Esophagus (tissue), 2 donors: Measurements from ENCODE around the gene UGT3A1. TPM values are rescaled to one million over a fixed set of nuclear protein-coding genes. Genes with fewer than 3 reads are reported as not detected.
"Not testable (repeated sequence)": the region's sequence is repeated elsewhere in the genome, so short reads cannot be mapped to it uniquely, and the experiment has no call there.

Source experiments
- H3K27ac ChIP-seq, 2 donors: one replicate each; pipeline ENCODE4 v1.5.1; 2013; ENCODE audit warnings: low read depth in 2 of 2, mild to moderate bottlenecking in 2 of 2, inconsistent platforms in 1 of 2, low read length in 1 of 2, moderate library complexity in 1 of 2
- H3K27me3 ChIP-seq, 2 donors: one replicate each; pipeline ENCODE4 v1.6.1; 2013; ENCODE audit warnings: low read length in 2 of 2, control low read depth in 1 of 2, mild to moderate bottlenecking in 1 of 2; ENCODE audit not compliant: insufficient read depth in 2 of 2, control insufficient read depth in 1 of 2
- H3K36me3 ChIP-seq, 2 donors: one replicate each; pipeline ENCODE4 v1.6.1; 2013; ENCODE audit warnings: low read length in 1 of 2; ENCODE audit not compliant: control insufficient read depth in 2 of 2, insufficient read depth in 2 of 2
- H3K4me1 ChIP-seq, 2 donors: one replicate each; pipeline ENCODE4 v1.6.1; 2013; ENCODE audit warnings: low read length in 1 of 2; ENCODE audit not compliant: control insufficient read depth in 2 of 2, insufficient read depth in 2 of 2
- H3K4me3 ChIP-seq, 2 donors: one replicate each; pipeline ENCODE4 v1.5.1; 2013; ENCODE audit warnings: low read length in 2 of 2, mild to moderate bottlenecking in 2 of 2, low read depth in 1 of 2, moderate library complexity in 1 of 2
- H3K9me3 ChIP-seq, 2 donors: one replicate each; pipeline ENCODE4 v1.6.1; 2013; ENCODE audit warnings: mild to moderate bottlenecking in 2 of 2, low read depth in 1 of 2, low read length in 1 of 2, moderate library complexity in 1 of 2; ENCODE audit not compliant: control insufficient read depth in 2 of 2, insufficient read depth in 1 of 2
- WGBS, 2 donors: extraction: QIAGEN DNeasy Blood & Tissue Kit; methylation state at CpG; one replicate each; pipeline ENCODE4 v1.1.7; 2013; 5-methylcytosine and 5-hydroxymethylcytosine counted together
- polyA plus RNA-seq, 2 donors: library from polyadenylated mRNA; stranded (reverse); fragments of 200-250 nt; gene quantifications; one replicate each; pipeline ENCODE4 v1.2.3, GENCODE V29; 2013
- donor health status: healthy with polysubstance abuse.
- donor health status: Bipolar disorder and iron deficiency.

Gene UGT3A1
- polyA plus RNA-seq, 2 donors, result 0.02 TPM

- no peaks in the 10 kb centered on the region for H3K9me3 ChIP-seq
- H3K4me3 ChIP-seq, result no peak overlapping the region
- H3K4me1 ChIP-seq, result no peaks in the 10 kb centered on the region
- 61 to 62% methylated on average over 6 of the region's 6 CpGs for WGBS, 2 donors
- no peaks in the 10 kb centered on the region for H3K27me3 ChIP-seq
- H3K36me3 ChIP-seq, result no peaks in the 10 kb centered on the region
- H3K27ac ChIP-seq, result no peak overlapping the region
Observed at GRCh38 chr5:36026706-36027465, 35.7 kb upstream of the UGT3A1 start.

GRCh38 chr5:36022246-36022645 is 31.1 kb upstream of the UGT3A1 start:
- not testable (repeated sequence) for H3K9me3 ChIP-seq, H3K4me1 ChIP-seq, H3K4me3 ChIP-seq, H3K27ac ChIP-seq, H3K27me3 ChIP-seq, H3K36me3 ChIP-seq
- WGBS, 2 donors, result 69 to 74% methylated on average over 6 of the region's 6 CpGs

GRCh38 chr5:36019584-36019983 is 28.4 kb upstream of the UGT3A1 start:
- WGBS, 2 donors, result 86 to 93% methylated on average over 5 of the region's 5 CpGs
- H3K27ac ChIP-seq, H3K27me3 ChIP-seq, H3K4me3 ChIP-seq, H3K36me3 ChIP-seq, H3K9me3 ChIP-seq, H3K4me1 ChIP-seq: not testable (repeated sequence)

- 31 to 47% methylated on average over 5 of the region's 5 CpGs for WGBS, 2 donors
- H3K4me1 ChIP-seq, result no peaks in the 10 kb centered on the region
- H3K27me3 ChIP-seq, result no peaks in the 10 kb centered on the region
- no peak overlapping the region for H3K4me3 ChIP-seq
- no peak overlapping the region for H3K27ac ChIP-seq
- H3K36me3 ChIP-seq, result no peaks in the 10 kb centered on the region
- H3K9me3 ChIP-seq, result peaks cover 9 to 10% of the 10 kb centered on the region in 2 donors
Observed at GRCh38 chr5:36017622-36018021, 26.4 kb upstream of the UGT3A1 start.

GRCh38 chr5:36017004-36017403 is 25.8 kb upstream of the UGT3A1 start:
- Histone ChIP-seq H3K27me3 (no peaks in the 10 kb centered on the region), H3K36me3 (no peaks in the 10 kb centered on the region), H3K4me1 (no peaks in the 10 kb centered on the region), H3K9me3 (peaks cover 9 to 10% of the 10 kb centered on the region in 2 donors), H3K27ac (no peak overlapping the region), H3K4me3 (no peak overlapping the region)
- WGBS, 2 donors, result 50 to 51% methylated on average over 1 of the region's 1 CpG

- Histone ChIP-seq H3K9me3 (peaks cover 11 to 15% of the 10 kb centered on the region in 2 donors), H3K4me1 (no peaks in the 10 kb centered on the region), H3K27ac (no peak overlapping the region), H3K27me3 (no peaks in the 10 kb centered on the region), H3K36me3 (no peaks in the 10 kb centered on the region), H3K4me3 (no peak overlapping the region)
- 80 to 83% methylated on average over 2 of the region's 2 CpGs for WGBS, 2 donors
Observed at GRCh38 chr5:36013182-36013581, 22.0 kb upstream of the UGT3A1 start.

GRCh38 chr5:36009698-36010097 is 18.5 kb upstream of the UGT3A1 start:
- WGBS, 2 donors, result 67 to 71% methylated on average over 1 of the region's 1 CpG

GRCh38 chr5:36007366-36007765 is 16.2 kb upstream of the UGT3A1 start:
- Histone ChIP-seq H3K36me3 (no peaks in the 10 kb centered on the region), H3K4me1 (no peaks in the 10 kb centered on the region)

More at GRCh38 chr5:36009698-36010097, 18.5 kb upstream of the UGT3A1 start:
- Histone ChIP-seq H3K4me3 (no peak overlapping the region), H3K4me1 (no peaks in the 10 kb centered on the region), H3K27me3 (no peaks in the 10 kb centered on the region), H3K9me3 (peaks cover 11 to 13% of the 10 kb centered on the region in 2 donors), H3K36me3 (no peaks in the 10 kb centered on the region), H3K27ac (no peak overlapping the region)

GRCh38 chr5:36006163-36006562 is 15.0 kb upstream of the UGT3A1 start:
- Histone ChIP-seq H3K27me3 (no peaks in the 10 kb centered on the region), H3K36me3 (no peaks in the 10 kb centered on the region), H3K27ac (no peak overlapping the region), H3K4me1 (no peaks in the 10 kb centered on the region), H3K4me3 (no peak overlapping the region), H3K9me3 (peaks cover 2 to 5% of the 10 kb centered on the region in 2 donors)
- WGBS, 2 donors, result 68 to 86% methylated on average over 1 of the region's 1 CpG

More at GRCh38 chr5:36007366-36007765, 16.2 kb upstream of the UGT3A1 start:
- H3K27ac ChIP-seq, result no peak overlapping the region
- peaks cover 2 to 5% of the 10 kb centered on the region in 2 donors for H3K9me3 ChIP-seq
- H3K4me3 ChIP-seq, result no peak overlapping the region
- no peaks in the 10 kb centered on the region for H3K27me3 ChIP-seq

- H3K36me3 ChIP-seq, result no peaks in the 10 kb centered on the region
- H3K4me1 ChIP-seq, result no peaks in the 10 kb centered on the region
- 89 to 90% methylated on average over 3 of the region's 3 CpGs for WGBS, 2 donors
- H3K27me3 ChIP-seq, result no peaks in the 10 kb centered on the region
- no peaks in the 10 kb centered on the region for H3K9me3 ChIP-seq
- H3K4me3 ChIP-seq, result no peak overlapping the region
- no peak overlapping the region for H3K27ac ChIP-seq
Observed at GRCh38 chr5:36001032-36001431, 9.8 kb upstream of the UGT3A1 start.
